Jurkat, Clone E6-1 (cell line): ENCODE results near the gene SPATA17.

ENCODE experiments used
- DNase-seq: peaks from one replicate; pipeline ENCODE4 v3.0.0-alpha.2; 2011; ENCODE audit warnings: low read depth, low spot score
- H3K4me3 ChIP-seq: 2 replicates; pipeline ENCODE4 v1.5.1; 2011; ENCODE audit warnings: mild to moderate bottlenecking, low read length, control low read depth, moderate library complexity

SPATA17 gene

DNA sequence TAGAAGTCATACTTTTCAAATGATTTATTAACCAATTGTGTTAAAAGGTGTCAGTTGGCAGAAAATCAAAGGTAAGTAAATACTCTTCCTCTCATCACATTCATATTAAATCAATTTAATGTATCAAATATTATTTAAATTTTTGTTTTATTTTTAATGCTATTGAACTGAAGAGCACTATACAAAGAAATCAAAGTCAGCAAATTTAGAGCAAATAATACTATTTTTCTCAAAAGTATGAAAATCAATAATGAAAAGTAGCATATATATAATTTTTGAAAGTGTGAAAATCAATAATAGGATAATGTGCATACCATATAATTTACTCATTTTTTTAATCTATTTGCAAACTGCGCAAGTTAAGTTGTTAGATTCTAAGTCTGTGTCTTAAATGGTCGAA, 181.0 kb downstream of the SPATA17 start:
- no peak overlapping the region for H3K4me3 ChIP-seq
- DNase-seq: no peak

DNA sequence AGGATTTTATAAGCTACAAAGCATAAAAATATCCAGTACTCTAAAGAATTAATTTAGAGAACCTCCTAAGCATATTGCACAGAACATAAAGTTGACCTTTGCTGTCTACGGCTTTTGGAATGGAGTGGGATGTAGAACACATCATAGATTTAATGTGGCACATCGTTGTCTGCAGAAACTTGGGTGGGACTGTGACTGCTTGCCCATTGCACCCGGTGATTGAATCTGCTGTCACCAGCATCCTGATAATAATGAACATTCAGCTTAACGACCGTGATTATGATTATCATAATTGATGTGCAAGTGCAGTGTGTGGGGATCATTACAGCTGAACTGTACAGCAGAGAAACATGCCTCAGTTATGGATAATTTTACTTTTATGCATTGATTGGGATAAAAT, 181.9 kb downstream of the SPATA17 start:
- DNase-seq: no peak
- H3K4me3 ChIP-seq: no peak overlapping the region

DNA sequence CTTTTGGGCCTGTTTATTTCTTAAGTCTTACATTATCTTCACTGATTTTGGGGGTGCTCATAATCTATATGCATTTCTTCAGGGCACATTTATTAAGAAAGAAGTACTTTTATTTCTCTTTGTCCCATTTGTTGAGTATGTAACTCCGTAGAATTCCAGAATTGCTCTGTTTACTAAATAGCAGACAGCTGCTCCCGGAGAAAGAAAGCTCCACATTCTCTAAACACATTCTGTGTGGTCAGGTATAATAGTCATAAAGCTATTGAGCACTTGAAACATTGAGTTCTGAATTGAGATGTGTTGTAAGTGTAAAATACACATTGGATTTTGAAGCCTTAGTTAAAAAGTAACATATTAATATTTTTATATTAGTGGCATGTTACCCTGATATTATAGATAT, 206.5 kb downstream of the SPATA17 start:
- no peak for DNase-seq
- no peak overlapping the region for H3K4me3 ChIP-seq

DNA sequence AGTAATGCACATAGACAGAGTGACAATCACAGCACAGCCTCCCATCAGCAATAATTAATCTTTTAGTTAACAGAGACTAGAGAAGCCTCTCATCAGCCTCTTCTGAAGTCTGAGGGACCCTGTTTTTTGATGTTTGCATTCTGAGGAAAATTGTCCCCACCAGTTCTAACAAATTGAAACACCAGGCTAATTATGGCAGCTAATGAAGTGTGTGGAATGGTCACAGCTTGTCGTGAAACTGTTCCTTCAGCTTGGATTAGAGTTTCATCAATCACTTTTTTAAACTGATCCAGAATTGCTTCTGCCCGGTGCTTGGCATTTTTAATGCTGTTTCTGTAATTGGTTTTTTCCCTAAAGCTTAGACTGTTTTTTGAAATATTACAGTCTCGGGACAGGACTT, 208.0 kb downstream of the SPATA17 start:
- no peak overlapping the region for H3K4me3 ChIP-seq
- no peak for DNase-seq

DNA sequence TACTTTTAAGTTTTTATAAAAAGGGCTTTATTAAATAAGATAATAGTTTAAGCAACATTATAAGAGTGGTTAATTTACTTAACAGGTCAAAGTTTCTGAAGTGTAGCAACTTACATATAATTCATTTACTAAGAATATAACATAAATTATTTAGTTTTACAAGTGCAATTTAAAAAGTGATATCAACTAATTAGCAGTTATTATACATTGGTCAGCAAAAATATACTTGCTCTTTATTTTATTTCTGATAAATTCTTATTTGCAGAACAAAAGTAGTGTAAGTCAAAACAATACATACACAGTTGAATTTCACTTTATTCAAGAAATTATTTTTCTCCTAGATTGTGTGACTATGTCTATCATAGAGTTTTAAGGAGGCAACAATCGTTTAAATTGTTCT, 215.6 kb downstream of the SPATA17 start:
- no peak for DNase-seq
- H3K4me3 ChIP-seq: no peak overlapping the region

DNA sequence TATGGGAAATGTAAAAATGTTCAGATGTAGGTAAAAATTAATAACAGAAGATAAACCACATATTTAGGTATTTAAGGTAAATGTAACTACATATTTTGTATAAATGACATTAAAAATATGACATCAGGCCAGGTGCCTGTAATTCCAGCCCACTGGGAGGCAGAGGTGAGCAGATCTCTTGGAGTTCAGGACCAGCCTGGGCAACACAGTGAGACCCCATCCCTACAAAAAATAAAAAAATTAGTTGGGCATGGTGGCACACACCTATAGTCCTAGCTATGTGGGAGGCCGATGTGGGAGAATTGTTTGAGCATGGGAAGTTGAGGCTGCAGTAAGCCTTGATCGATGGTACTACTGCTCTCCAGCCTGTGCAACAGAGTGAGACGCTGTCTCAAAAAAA, 216.5 kb downstream of the SPATA17 start:
- H3K4me3 ChIP-seq: no peak overlapping the region
- no peak for DNase-seq

DNA sequence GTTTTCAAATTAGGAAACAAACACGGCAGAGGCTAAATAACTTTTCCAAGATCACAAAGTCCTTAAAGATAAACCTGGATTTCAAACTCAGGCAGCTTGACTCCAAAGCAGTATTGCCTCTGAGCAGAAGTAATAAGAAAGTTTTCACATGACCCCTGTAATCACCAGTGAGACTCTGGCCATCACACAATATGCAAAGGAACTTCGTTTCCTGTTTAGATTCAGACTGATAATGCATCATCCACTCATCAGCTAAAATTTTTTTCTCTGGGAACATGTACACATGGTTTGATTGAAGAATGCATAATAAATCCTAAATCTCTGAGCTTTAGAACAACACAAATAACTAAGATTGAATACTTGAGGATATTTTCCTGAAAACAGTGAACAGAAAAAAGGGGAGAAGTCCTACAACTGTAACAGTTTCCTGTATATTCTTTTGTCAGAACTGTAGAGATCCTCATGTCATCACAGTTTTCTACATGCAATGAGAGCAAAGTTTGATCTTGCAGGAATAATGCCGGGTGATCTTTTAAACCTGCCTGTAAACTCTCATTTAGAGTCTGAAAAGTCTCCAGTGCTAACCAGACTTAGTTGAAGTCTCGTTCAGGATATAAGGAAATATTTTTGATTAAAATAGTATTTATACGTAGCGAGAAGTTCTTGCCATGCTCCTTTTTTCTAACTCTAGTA, 225.3 kb downstream of the SPATA17 start:
- DNase-seq: no peak

DNA sequence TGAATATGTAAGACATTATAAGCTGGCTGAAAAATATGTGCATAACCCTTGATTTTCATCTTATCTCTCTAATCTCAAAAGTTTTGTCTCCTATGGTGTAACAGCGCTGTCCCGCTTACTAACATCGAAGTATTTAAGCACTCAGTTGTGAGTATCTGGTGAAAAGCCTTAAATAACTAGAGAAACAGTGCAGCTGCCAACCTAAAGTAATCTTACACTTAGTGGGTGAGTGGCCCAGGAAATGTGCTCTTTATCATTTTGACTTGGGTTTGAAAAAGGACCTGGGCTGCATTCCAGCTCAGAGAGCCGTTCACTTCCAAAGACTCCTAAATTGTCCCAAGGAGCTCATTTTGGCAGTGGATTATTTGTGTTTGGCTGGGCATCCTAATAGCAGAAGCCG, 225.9 kb downstream of the SPATA17 start:
- no peak for DNase-seq
- no peak overlapping the region for H3K4me3 ChIP-seq

More for the DNA sequence above, 225.3 kb downstream of the SPATA17 start:
- no peak overlapping the region for H3K4me3 ChIP-seq

DNA sequence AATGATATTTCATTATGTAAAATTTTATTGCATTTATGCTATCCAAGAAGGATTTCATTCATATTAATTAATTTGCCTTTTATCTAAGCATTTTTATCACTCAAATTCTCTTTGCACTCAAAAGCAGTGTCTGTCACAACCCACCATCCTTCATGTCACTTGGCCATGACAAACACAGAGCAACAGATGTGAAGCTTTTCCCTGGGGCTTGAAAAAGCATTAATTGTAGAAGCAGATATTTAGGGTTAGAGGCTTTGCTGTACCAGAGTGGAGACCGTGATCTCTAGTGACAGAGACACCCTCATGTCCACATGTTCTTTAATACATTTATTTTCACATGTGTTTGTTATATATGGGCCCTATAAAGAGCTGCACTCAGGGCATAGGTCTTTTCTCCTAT, 230.5 kb downstream of the SPATA17 start:
- no peak for DNase-seq
- H3K4me3 ChIP-seq: no peak overlapping the region

DNA sequence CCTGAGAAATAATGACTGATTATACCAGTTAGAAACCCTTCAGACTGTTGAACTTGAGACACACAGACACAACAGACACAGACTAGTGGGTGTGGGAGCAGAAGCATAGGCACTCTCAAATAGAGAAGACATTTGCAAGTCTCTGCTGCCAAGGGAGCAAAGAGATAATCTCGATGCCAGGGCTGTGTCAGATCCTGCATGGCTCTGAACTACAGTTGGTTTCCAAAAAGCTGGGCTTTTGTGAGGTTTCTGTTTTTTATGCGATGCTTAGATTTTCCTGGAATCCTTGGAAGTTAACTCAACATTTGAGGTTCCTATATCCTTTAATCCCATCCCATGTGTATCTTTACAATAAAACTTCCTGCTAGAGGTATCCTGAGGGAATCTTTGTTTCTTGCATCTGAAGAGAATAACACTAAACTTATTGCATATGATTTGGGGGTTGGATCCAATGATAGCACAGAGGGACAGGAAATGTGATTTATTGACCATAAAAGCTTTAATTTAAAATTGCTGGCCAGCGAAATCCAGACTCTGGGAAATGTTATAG, 236.4 kb downstream of the SPATA17 start:
- no peak for DNase-seq
- no peak overlapping the region for H3K4me3 ChIP-seq

DNA sequence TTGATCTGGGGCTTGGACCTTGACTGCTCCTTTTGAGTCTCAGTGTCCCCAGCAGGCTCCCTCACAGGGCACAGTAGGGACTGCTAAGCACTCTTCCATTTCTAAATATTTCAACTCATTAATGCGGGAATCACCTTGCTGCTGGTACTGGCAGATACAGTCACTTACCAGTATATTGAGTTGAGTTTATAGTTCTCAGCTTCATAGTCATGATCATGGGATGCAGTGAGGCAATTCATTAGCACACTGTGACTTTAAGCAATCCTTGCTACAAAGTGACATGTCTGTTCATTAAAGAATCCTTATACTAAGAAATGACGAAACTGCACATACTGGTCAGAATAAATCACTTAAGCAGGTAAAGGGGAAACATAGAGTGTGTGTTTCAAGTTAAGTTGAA, 240.8 kb downstream of the SPATA17 start:
- no peak overlapping the region for H3K4me3 ChIP-seq
- DNase-seq: no peak

DNA sequence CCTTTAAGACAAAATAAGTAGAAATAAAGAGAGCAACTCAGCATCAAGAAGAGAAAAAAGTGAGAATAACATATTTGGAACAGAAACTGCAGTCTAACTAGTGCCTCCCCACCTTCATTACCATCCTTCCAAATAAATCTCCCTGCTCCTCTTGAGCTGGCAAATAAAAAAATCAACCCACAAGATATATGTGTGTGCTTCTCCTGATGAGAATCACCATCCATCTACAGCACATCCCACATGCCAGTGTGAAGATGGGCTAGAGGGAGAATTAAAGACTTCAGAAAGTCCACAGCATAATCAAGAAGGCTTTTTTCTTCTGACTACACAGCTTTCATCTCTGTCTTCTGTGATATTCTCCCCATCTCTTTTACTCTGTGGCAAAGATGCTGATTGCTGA, 244.1 kb downstream of the SPATA17 start:
- H3K4me3 ChIP-seq: no peak overlapping the region
- DNase-seq: no peak

DNA sequence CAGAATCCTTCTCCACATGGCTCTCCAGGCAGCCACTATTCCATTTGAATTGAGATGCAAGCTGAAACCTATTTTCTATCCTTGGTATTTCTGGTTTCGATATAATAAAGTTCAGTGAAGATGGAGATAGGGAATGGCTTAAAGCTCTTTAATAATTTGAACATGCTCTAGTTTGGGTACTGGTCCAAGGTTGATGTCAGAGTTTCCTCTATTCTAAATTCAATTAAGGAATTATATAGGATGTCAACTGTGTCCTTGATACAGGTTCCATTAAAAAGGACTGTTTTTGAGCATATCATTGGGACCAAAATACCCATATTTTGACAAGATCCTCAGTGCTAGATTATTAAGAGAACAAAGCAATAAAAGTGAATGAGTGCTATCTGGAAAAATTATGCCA, 245.3 kb downstream of the SPATA17 start:
- H3K4me3 ChIP-seq: no peak overlapping the region
- DNase-seq: no peak

DNA sequence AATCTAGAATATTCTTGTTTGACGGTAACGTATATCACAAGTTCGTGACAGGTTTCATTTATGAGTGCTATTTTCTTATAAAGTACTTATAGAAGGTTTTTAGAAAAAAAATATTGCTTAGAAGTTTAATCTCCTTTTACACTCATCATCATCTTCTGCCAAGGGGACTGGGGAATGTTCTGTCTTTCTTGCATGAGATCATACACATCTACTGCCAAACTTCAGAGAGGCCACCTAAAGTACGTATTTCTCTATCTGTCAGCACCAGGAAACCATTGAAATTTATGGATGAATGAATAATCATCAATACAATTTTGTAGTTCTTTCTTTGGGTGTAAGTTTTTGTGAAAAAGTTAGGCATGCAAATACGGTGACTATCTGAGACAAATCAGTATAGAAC, 245.8 kb downstream of the SPATA17 start:
- no peak for DNase-seq
- no peak overlapping the region for H3K4me3 ChIP-seq

DNA sequence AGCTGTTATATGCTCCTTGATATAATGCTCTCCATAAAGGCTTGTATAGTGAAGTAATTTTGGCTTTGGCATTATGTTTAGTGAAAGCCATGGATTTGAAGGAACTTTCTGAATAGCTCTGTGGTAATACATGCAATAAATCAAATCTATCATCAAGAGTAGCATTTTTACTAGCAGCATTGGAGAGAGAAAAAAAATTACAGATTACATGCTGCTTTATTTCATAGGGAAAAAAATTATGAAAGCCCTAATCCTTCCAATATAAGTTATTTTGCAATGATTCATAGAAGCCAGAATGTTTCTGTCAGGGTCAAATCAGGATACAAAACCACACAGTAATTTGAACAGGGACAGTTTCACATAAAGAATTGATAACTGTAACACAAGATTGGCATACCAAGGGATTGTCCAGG, 250.0 kb downstream of the SPATA17 start:
- no peak overlapping the region for H3K4me3 ChIP-seq
- DNase-seq: no peak

DNA sequence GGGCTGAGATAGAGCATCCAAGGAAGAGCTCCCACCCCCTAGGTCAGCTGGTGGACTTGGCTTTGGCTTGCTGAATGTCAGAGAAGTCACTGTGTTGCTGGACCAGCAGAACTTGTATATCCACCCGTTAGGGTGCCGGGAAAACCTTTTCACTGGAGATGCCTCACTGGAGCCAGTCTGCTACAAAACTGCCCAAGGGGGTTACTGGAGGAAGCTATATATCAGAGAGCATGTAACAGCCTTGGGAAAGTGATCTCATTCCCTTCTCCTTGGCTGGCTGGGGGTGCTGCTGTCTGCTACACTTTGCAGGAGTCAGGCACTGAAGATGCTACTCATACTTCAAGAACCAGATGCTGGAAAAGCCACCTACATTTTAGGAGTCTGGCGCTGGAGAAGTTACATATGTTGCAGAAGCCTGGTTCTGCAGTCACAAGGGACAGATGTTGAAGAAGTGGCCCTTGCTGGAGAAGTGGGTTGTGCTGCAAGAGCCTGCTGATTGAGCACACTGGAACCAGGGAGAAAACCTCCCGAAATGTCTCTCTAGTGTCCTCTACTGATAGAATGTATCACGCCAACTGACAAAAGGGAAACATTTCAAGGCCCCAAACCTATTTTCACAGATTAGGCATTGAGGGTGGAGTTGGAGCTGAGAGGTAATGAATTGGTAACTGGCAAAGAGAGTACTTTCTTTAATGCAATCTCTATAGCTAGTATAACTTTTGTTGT, 250.6 kb downstream of the SPATA17 start:
- no peak overlapping the region for H3K4me3 ChIP-seq
- DNase-seq: no peak

DNA sequence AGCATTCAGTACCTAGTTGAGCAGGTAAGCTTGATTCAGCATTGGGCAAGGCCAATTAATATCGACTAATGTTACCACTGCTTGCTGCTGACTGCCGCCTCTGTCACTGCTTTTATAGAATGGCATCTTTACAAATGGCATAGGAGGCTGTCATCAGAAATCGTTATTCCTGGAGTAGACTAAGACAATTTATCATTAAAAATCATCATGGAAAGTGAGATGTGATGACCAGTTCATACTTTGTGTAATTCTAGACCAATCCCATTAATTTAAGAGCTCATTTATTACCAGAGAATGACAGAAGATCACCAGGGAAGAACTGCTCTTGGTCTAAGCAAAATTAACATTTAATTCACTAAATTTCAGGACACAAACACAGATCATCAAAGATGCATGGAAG, 254.0 kb downstream of the SPATA17 start:
- no peak for DNase-seq
- no peak overlapping the region for H3K4me3 ChIP-seq

DNA sequence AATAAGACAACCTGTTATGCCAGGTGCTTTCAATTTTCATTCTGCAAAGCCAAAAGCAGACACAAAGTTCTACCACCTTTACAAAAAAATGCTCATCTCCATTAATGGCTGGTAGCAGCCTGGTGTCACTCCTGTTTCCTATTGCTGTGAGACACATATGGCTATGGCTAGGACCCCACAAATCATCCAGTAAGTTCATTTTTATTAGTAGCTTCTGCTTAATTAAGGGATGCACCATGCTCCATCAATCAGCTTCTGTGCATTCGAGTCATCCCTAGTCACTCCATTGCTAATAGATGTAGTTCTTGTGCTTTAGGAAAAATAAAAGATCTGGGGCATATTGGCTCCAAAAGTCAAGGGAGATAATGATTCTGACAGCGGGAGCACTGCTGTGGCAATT, 257.2 kb downstream of the SPATA17 start:
- DNase-seq: no peak

DNA sequence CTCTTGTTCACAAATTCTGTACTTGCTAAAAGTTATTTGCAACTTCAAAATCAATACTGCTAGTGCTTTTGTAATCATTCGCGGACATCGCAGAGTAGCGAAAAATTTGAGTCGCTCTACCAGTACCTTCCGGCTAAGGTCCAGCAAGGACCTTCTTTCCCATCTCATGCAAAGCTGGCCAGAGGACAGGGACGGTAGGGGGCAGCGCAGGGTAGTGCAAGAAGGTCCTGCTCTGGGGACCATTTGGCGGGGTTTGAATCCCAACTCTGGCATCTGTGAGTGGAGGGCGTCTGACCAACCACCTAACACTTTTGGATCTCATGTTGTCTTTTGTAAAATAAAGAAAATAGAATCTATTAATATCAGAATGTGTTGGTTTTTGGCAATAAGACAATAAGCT, 258.3 kb downstream of the SPATA17 start:
- no peak for DNase-seq
- no peak overlapping the region for H3K4me3 ChIP-seq

More for the DNA sequence above, 257.2 kb downstream of the SPATA17 start:
- H3K4me3 ChIP-seq: no peak overlapping the region

DNA sequence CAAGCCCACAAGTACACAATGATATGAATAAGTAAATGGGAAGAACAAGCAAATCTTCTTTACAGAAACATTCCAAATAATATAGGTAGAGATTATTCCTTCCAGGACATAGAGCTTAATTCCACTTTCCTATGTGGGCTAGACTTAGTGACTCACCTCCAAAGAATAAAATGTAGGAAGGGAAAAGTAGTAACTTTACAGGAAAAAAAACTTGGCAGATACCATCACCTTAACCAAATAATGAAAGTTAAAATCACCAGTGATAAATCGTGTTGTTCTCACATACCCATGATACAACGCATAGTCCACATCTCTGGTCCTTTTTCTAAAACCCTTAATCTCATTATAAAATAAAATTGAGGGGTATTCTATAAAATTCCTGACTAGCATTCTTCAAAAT, 260.8 kb downstream of the SPATA17 start:
- no peak for DNase-seq
- no peak overlapping the region for H3K4me3 ChIP-seq

DNA sequence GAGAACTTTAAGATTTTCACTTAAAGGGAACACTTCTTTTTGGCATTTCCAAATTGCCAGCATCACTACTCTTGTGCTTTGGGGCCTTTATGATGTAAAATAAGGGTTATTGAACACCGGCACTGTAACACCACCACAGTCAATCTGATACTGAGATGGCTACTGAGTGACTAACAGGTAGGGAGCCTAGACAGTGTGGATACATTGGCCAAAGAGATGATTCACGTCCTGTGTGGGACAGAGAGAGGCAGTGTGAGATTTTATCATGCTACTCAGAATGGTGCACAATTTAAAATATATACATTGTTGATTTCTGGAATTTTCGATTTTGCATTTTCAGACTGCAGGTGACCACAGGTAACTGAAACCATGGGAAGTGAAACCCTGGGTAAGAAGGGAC, 261.6 kb downstream of the SPATA17 start:
- DNase-seq: no peak
- H3K4me3 ChIP-seq: no peak overlapping the region
